ENCODE measurements around the gene ARNT2.

ARNT2 gene

GRCh38 chr15:80525853-80526252 lies 121.7 kb downstream of the ARNT2 start:
- DNase-seq, result no peak

GRCh38 chr15:80526556-80527340 lies 122.6 kb downstream of the ARNT2 start:
- no peak for DNase-seq

GRCh38 chr15:80527406-80527805 lies 123.2 kb downstream of the ARNT2 start:
- DNase-seq, result no peak

- no peak for DNase-seq
Observed at GRCh38 chr15:80527961-80528360, 123.8 kb downstream of the ARNT2 start.

GRCh38 chr15:80530737-80531365 lies 126.7 kb downstream of the ARNT2 start:
- DNase-seq, result no peak

GRCh38 chr15:80531388-80531787 lies 127.2 kb downstream of the ARNT2 start:
- DNase-seq, result no peak

- DNase-seq, result no peak
Observed at GRCh38 chr15:80531796-80532195, 127.6 kb downstream of the ARNT2 start.

GRCh38 chr15:80533790-80534333 lies 129.7 kb downstream of the ARNT2 start:
- no peak for DNase-seq

- peak; percentile 91 for DNase-seq
Observed at GRCh38 chr15:80536231-80536630, 132.0 kb downstream of the ARNT2 start.

- peak; percentile 79 for DNase-seq
Observed at GRCh38 chr15:80536716-80537115, 132.5 kb downstream of the ARNT2 start.

- DNase-seq, result no peak
Observed at GRCh38 chr15:80545078-80545477, 140.9 kb downstream of the ARNT2 start.

GRCh38 chr15:80547264-80547663 lies 143.1 kb downstream of the ARNT2 start:
- DNase-seq, result no peak

- DNase-seq, result no peak
Observed at GRCh38 chr15:80549191-80549590, 145.0 kb downstream of the ARNT2 start.

- DNase-seq, result no peak
Observed at GRCh38 chr15:80549654-80550053, 145.5 kb downstream of the ARNT2 start.

- DNase-seq, result no peak
Observed at GRCh38 chr15:80550219-80550907, 146.2 kb downstream of the ARNT2 start.

- no peak for DNase-seq
Observed at GRCh38 chr15:80550908-80551260, 146.7 kb downstream of the ARNT2 start.

GRCh38 chr15:80551348-80551747 lies 147.2 kb downstream of the ARNT2 start:
- no peak for DNase-seq

GRCh38 chr15:80554560-80554959 lies 150.4 kb downstream of the ARNT2 start:
- DNase-seq, result no peak

GRCh38 chr15:80556694-80557367 lies 152.6 kb downstream of the ARNT2 start:
- DNase-seq, result no peak

GRCh38 chr15:80557441-80558234 lies 153.5 kb downstream of the ARNT2 start:
- DNase-seq, result no peak

GRCh38 chr15:80558631-80559319 lies 154.6 kb downstream of the ARNT2 start:
- no peak for DNase-seq

- no peak for DNase-seq
Observed at GRCh38 chr15:80559320-80559693, 155.1 kb downstream of the ARNT2 start.
